ENCODE results near the gene MFN2. TPM values are rescaled to one million over a fixed set of nuclear protein-coding genes. Genes with fewer than 3 reads are reported as not detected.
A peak's percentile ranks its signal among the peaks of the same experiment; 100 is the strongest.

The MFN2 gene
- total and polyA plus RNA-seq, 11 donors: 263 to 900 (median 625) TPM

DNA sequence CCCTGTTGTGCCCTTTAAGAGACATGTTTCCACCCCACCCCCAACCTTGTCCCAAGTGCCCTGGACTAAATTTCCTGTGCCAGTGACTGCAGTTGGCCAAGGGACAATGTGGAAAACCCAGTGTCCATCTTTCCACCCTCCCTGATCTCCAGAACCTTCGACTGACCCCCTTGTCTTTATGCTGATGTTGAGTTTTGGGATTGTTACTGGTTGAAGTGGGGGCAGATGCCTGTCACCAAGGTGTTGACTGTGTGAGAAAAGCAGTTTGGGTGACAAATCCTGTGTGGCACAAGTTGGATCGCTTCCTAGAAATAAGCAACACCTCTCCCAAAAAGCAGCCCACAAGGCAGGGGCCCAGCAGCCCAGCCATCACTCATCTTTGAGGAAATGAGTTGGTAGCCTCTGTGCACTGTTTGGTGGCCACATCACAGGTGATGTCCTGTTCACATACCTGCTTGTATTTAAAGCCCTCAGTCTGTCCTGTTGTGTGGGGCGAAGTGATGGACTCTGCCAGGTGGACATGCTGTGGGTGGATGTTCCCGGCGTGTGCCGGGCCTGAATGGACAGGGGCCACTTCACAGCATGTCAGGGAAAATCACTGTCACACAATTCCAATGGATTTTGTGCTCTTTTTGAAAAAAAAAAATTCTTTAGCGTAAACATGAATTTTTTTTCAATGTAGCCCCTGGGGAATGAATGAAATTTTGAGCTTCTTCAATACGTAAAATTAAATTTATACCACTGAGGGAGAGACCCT lies 32.5 kb downstream of the MFN2 start:
- H3K27ac ChIP-seq: peak overlapping the region in 2 of 12 donors; percentile 44 to 47
- TF ChIP-seq, protein P1, sequence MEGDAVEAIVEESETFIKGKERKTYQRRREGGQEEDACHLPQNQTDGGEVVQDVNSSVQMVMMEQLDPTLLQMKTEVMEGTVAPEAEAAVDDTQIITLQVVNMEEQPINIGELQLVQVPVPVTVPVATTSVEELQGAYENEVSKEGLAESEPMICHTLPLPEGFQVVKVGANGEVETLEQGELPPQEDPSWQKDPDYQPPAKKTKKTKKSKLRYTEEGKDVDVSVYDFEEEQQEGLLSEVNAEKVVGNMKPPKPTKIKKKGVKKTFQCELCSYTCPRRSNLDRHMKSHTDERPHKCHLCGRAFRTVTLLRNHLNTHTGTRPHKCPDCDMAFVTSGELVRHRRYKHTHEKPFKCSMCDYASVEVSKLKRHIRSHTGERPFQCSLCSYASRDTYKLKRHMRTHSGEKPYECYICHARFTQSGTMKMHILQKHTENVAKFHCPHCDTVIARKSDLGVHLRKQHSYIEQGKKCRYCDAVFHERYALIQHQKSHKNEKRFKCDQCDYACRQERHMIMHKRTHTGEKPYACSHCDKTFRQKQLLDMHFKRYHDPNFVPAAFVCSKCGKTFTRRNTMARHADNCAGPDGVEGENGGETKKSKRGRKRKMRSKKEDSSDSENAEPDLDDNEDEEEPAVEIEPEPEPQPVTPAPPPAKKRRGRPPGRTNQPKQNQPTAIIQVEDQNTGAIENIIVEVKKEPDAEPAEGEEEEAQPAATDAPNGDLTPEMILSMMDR (IDR thresholded peaks at IDR 0.05): no peak
- TF ChIP-seq POLR2A (IDR thresholded peaks at IDR 0.05): no peak
- ATAC-seq: peak in 1 of 4 donors; percentile 3
- H3K4me1 ChIP-seq: peaks cover 0 to 24% (median 11%) of the 10 kb centered on the region in 12 donors
- no peak overlapping the region for H3K4me3 ChIP-seq
- peaks cover 4 to 59% (median 47%) of the 10 kb centered on the region in 9 donors for H3K36me3 ChIP-seq
- intact Hi-C loops (cut with DNase I): no loop called here
- 79 to 91% (median 90%) methylated on average over 8 of the region's 8 CpGs for WGBS, 4 donors
- no peaks in the 10 kb centered on the region for H3K27me3 ChIP-seq
- no peak for DNase-seq
- no peaks in the 10 kb centered on the region for H3K9me3 ChIP-seq

DNA sequence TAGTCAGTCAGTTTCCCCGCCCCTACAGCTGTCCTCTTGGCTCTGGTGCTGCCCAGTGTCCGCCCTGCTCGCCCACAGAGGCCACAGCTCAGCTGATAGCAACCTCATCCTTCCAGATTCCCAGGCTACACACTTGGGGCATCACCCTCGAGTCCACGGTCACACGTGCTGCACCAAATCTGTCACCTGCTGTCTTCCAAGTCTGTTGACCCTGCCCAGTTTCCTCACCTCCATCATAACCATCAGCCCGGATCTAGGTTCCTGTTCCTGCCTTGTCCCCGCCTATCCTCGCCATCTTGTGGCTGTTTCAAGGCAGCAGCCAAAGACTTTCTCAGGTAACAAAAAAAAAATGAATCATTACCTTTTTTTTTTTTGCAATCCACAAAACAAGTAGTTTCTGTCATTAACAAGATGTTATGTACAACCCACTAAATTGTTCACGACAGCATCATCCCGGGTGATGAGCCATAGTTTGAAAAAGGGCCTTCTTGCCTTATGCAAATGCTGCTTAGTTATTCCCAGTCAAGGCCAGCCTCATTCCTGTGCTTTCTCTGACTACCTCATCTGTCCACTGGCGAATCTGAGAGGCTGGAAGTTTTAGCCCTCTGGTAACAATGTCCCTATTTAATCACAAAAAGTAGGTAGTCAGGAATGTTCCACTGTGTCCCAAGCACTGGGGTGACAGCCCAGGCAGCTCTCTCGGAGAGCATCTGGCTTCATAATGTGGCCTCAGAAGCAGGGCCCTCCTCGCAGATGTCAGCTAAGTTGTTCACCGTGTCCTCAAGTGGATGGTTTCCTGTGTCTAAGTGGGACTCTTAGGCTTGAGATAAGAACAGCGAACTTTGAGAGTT lies 34.1 kb downstream of the MFN2 start:
- DNase-seq (peak in 2 of 5 donors; percentile 27 to 52), ATAC-seq (peak in 3 of 4 donors; percentile 14 to 18 (median 15))
- intact Hi-C loops (cut with DNase I): no loop called here
- peaks cover 0 to 24% (median 11%) of the 10 kb centered on the region in 12 donors for H3K4me1 ChIP-seq
- TF ChIP-seq, protein P1 (IDR thresholded peaks at IDR 0.05): no peak
- TF ChIP-seq POLR2A (IDR thresholded peaks at IDR 0.05): no peak
- WGBS, 4 donors: 63 to 69% (median 68%) methylated on average over 16 of the region's 16 CpGs
- no peaks in the 10 kb centered on the region for H3K9me3 ChIP-seq
- H3K27me3 ChIP-seq: no peaks in the 10 kb centered on the region
- H3K27ac ChIP-seq: peak overlapping the region in 7 of 12 donors; percentile 8 to 64 (median 44)
- H3K36me3 ChIP-seq: peaks cover 4 to 52% (median 41%) of the 10 kb centered on the region in 9 donors
- H3K4me3 ChIP-seq: no peak overlapping the region

DNA sequence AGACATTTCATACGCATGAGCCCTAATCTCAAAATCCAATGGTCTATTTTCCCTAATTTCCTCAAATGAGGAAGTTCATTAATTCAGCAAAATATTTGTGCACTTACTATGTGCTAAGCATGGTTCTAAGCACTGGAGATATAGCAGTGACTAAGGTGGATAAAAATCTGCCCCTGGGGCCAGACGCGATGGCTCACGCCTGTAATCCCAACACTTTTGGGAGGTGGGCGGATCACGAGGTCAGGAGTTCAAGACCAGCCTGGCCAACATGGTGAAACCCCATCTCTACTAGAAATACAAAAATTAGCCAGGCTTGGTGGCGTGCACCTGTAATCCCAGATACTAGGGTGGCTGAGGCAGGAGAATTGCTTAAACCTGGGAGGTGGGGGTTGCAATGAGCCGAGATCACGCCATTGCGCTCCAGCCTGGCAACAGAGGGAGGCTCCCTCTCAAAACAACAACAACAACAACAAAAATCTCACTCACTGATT lies 34.8 kb downstream of the MFN2 start:
- 82 to 92% (median 88%) methylated on average over 10 of the region's 10 CpGs for WGBS, 4 donors
- H3K27me3 ChIP-seq: no peaks in the 10 kb centered on the region
- DNase-seq: peak in 1 of 5 donors; percentile 7
- no peak for TF ChIP-seq POLR2A (IDR thresholded peaks at IDR 0.05)
- TF ChIP-seq, protein P1 (IDR thresholded peaks at IDR 0.05): no peak
- ATAC-seq: no peak
- no peaks in the 10 kb centered on the region for H3K9me3 ChIP-seq
- intact Hi-C loops (cut with DNase I): loop anchor here in 1 of 10 donors (5.0 kb wide), 1 partner anchor 33 kb away; the partner anchor contains the start of gene MFN2
- peaks cover 0 to 28% (median 14%) of the 10 kb centered on the region in 12 donors for H3K4me1 ChIP-seq
- H3K36me3 ChIP-seq: peaks cover 4 to 45% (median 34%) of the 10 kb centered on the region in 9 donors
- no peak overlapping the region for H3K4me3 ChIP-seq
- peak overlapping the region in 6 of 12 donors; percentile 8 to 57 (median 25) for H3K27ac ChIP-seq

Measured in heart left ventricle (tissue), 16 donors.